T-helper 1 cell treated with Interleukin-12 subunit alpha and Interleukin-12 subunit beta and Interleukin-4 antibody, amounts not matched to agents 30 μg/mL and 1 μg/mL, for 36 hours (primary cell): ENCODE measurements around the gene ZMAT5.

ENCODE experiments used
- H3K27ac Mint-ChIP-seq: one replicate; pipeline ENCODE4 v1.8.0; 2021; ENCODE audit warnings: mild to moderate bottlenecking, mixed read lengths
- H3K27me3 Mint-ChIP-seq: one replicate; pipeline ENCODE4 v1.8.0; 2021; ENCODE audit warnings: low read depth, mixed read lengths
- H3K36me3 Mint-ChIP-seq: one replicate; pipeline ENCODE4 v1.8.0; 2021; ENCODE audit warnings: low read depth, mixed read lengths
- H3K4me1 Mint-ChIP-seq: one replicate; pipeline ENCODE4 v1.8.0; 2021; ENCODE audit warnings: low read depth, mixed read lengths
- H3K4me3 Mint-ChIP-seq: one replicate; pipeline ENCODE4 v1.8.0; 2021; ENCODE audit warnings: mild to moderate bottlenecking, moderate library complexity, mixed read lengths
- H3K9me3 Mint-ChIP-seq: one replicate; pipeline ENCODE4 v1.8.0; 2021; ENCODE audit warnings: mixed read lengths

Gene ZMAT5

GRCh38 chr22:29706486-29706885, 60.3 kb downstream of the ZMAT5 start:
- Mint-ChIP-seq H3K27ac (no peak overlapping the region), H3K4me1 (peaks cover 3% of the 10 kb centered on the region), H3K36me3 (no peaks in the 10 kb centered on the region), H3K4me3 (no peak overlapping the region), H3K27me3 (peaks cover 3% of the 10 kb centered on the region), H3K9me3 (no peaks in the 10 kb centered on the region)

DNA sequence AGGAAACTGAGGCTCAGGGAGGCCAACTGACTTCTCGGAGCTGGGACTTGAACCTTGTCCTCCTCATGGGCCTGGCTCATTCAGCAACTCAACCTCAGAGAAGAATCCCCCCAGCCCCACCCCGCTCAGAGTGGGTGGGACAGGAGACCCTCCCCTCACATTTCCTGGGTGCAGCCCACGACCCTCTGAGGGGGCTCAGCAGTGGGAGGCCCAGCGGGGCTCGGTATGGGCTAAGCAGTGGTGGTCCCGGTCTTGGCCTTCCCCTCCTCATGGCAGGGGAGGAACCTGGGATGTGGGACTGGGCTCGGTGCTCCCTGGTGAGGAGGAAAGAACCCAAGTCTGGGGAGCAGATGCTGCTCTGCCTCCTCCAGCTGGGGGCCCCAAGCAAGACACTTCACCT, 61.2 kb downstream of the ZMAT5 start:
- no peak overlapping the region for H3K4me3 Mint-ChIP-seq
- H3K27ac Mint-ChIP-seq = no peak overlapping the region
- H3K4me1 Mint-ChIP-seq = peaks cover 11% of the 10 kb centered on the region
- H3K9me3 Mint-ChIP-seq = no peaks in the 10 kb centered on the region
- no peaks in the 10 kb centered on the region for H3K36me3 Mint-ChIP-seq
- H3K27me3 Mint-ChIP-seq = peaks cover 3% of the 10 kb centered on the region

DNA sequence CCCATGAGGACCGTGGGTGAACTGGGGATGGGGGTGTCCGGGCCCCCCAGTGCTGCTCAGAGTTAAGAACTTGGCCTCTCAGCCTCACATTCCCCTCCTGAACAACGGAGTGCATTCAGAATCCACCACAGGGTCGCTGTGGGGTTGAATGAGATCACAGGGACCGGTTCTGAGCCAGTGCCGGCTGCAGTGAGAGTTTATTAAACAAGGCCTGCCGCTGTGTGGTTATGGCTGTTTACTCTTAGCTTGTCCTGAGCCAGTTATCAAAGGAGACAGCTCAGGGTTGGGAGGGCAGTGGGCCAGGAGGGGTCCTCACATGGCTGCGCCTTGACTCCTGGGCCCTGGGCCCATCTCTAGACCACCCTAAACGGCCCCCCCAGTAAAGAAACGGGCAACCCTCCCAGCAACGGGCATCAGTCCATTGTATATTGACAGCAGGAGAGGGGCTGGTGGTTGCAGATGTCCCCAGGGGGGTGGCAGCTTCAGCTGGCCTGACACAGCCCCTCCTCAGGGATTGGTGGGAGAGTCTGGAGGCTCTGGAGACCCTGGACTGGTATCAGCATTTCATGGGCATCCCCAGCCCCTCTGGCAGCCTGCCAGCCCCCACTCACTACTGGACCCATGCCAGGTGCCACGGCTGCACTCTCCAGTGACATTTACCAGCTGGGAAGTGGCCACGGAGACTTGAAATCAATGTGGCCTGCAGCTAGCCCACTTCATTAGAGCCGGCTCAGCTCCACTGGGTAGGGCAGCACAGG, 62.1 kb downstream of the ZMAT5 start:
- no peaks in the 10 kb centered on the region for H3K36me3 Mint-ChIP-seq
- H3K9me3 Mint-ChIP-seq = no peaks in the 10 kb centered on the region
- peaks cover 3% of the 10 kb centered on the region for H3K27me3 Mint-ChIP-seq
- no peak overlapping the region for H3K27ac Mint-ChIP-seq
- H3K4me3 Mint-ChIP-seq = no peak overlapping the region
- H3K4me1 Mint-ChIP-seq = peaks cover 16% of the 10 kb centered on the region

- Mint-ChIP-seq H3K27me3 (peaks cover 3% of the 10 kb centered on the region), H3K27ac (no peak overlapping the region), H3K9me3 (no peaks in the 10 kb centered on the region), H3K36me3 (no peaks in the 10 kb centered on the region), H3K4me1 (peaks cover 16% of the 10 kb centered on the region), H3K4me3 (no peak overlapping the region)
Observed at GRCh38 chr22:29703569-29704195, 63.1 kb downstream of the ZMAT5 start.

- peaks cover 3% of the 10 kb centered on the region for H3K27me3 Mint-ChIP-seq
- H3K4me1 Mint-ChIP-seq = peaks cover 16% of the 10 kb centered on the region
- H3K9me3 Mint-ChIP-seq = no peaks in the 10 kb centered on the region
- no peak overlapping the region for H3K4me3 Mint-ChIP-seq
- no peak overlapping the region for H3K27ac Mint-ChIP-seq
- H3K36me3 Mint-ChIP-seq = no peaks in the 10 kb centered on the region
Observed at GRCh38 chr22:29702931-29703501, 63.8 kb downstream of the ZMAT5 start.

DNA sequence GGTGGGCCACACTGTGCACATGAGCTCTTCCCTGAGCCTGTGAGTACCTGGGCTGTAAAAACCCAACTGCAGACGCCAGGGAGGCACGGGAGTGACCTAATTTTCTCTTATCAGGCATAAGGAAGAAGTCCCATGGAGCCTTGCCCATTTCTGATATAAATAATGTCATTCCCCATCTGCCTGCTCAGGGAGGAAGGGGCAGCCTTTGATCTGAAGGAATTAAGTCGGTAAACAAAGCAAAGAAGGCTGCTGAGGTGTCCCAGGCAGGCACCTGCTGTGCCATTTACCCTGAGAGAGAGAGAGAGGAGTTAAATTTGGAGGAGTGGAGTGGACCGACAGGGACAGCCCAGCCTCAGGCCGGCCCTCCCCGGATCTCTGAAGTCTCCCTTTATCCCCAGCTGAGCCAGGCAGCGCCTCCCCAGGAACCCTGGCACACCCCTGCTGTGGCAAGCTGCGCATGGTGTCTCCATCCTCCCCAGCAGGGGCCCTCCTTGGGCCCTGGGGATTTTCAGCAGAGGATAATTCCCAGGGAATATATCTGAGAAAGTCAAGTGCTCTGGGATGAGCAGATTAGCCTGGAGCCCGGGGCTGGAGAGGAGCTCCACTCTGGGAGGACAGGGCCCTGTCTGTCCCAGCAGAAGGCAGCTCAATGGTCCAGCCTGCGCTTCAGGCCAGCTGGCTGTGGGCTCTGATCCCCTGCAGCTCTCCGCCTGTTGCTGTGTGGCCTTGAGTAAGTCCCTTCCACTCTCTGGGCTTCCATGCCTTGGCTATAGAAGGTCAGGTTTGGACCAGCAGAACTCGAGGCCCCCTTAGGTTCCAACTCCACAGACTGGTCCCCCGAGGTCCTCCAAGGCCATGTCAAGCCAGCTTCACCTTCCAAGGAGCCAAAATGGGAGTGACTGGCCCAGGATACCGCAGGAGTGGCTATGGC, 64.5 kb downstream of the ZMAT5 start:
- Mint-ChIP-seq H3K27me3 (peaks cover 3% of the 10 kb centered on the region), H3K9me3 (no peaks in the 10 kb centered on the region), H3K4me3 (no peak overlapping the region), H3K36me3 (no peaks in the 10 kb centered on the region), H3K4me1 (peaks cover 16% of the 10 kb centered on the region), H3K27ac (peak overlapping the region; percentile 41)

- peaks cover 16% of the 10 kb centered on the region for H3K4me1 Mint-ChIP-seq
- no peak overlapping the region for H3K4me3 Mint-ChIP-seq
- peak overlapping the region; percentile 55 for H3K27ac Mint-ChIP-seq
- peaks cover 3% of the 10 kb centered on the region for H3K27me3 Mint-ChIP-seq
- no peaks in the 10 kb centered on the region for H3K9me3 Mint-ChIP-seq
- no peaks in the 10 kb centered on the region for H3K36me3 Mint-ChIP-seq
Observed at GRCh38 chr22:29701155-29701999, 65.4 kb downstream of the ZMAT5 start.

DNA sequence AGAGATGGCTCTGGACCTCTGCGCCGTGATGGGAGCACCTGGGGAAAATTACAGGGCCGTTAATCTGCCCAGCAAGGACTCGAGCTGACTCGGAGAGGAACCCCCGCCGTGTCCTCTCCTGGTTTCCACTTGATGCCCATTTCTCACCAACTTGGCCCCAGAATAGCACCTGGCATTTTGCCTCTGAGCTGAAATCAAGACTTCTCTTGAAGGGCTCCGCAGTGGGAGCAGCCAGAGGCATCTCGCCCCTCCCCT, 66.0 kb downstream of the ZMAT5 start:
- H3K36me3 Mint-ChIP-seq = no peaks in the 10 kb centered on the region
- peaks cover 3% of the 10 kb centered on the region for H3K27me3 Mint-ChIP-seq
- peak overlapping the region; percentile 55 for H3K27ac Mint-ChIP-seq
- H3K9me3 Mint-ChIP-seq = no peaks in the 10 kb centered on the region
- H3K4me3 Mint-ChIP-seq = no peak overlapping the region
- H3K4me1 Mint-ChIP-seq = peaks cover 16% of the 10 kb centered on the region

- Mint-ChIP-seq H3K27ac (no peak overlapping the region), H3K27me3 (peaks cover 3% of the 10 kb centered on the region), H3K9me3 (no peaks in the 10 kb centered on the region), H3K4me3 (no peak overlapping the region), H3K4me1 (peaks cover 16% of the 10 kb centered on the region), H3K36me3 (no peaks in the 10 kb centered on the region)
Observed at GRCh38 chr22:29700206-29700899, 66.5 kb downstream of the ZMAT5 start.

DNA sequence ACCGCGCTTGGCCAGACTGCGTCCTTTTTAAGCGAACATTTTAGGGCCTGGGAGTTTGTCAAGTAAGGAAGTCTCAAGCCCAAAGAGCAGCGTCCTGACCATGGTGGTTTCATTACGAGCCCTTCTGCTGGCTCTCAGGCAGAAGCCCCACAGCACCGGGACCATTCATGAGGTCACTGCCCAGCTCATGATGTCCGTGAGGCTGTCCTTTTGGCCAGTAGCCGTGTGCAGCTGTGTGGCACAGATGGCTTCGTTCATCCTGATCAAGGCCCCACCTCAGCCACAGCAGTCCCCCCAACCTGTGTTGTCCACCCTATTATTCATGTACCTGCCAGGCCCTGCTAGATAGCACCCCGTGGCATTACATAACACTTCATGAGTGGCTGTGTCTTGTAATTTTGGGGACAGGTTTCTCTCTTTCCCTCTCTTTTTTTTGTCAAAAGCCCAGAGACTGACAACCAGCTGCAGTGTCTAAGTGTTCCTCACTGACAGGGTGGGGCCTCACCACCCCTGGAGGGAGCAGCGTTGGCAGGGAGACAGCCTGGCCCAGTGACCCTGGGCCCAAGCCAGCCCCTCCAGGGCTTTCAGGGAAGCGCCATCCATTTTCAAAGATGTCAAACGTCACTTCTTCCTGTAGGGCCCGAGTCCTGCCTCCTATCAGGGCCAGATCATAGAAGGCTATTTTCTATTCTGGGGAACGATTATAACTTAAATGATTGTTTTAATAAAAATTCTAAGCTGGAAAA, 68.8 kb downstream of the ZMAT5 start:
- Mint-ChIP-seq H3K9me3 (no peaks in the 10 kb centered on the region), H3K4me3 (no peak overlapping the region), H3K4me1 (peaks cover 14% of the 10 kb centered on the region), H3K27me3 (peaks cover 3% of the 10 kb centered on the region), H3K27ac (no peak overlapping the region), H3K36me3 (no peaks in the 10 kb centered on the region)

GRCh38 chr22:29695129-29695926, 71.5 kb downstream of the ZMAT5 start:
- Mint-ChIP-seq H3K36me3 (no peaks in the 10 kb centered on the region), H3K9me3 (no peaks in the 10 kb centered on the region), H3K27ac (no peak overlapping the region), H3K27me3 (no peaks in the 10 kb centered on the region), H3K4me3 (no peak overlapping the region), H3K4me1 (peaks cover 3% of the 10 kb centered on the region)

GRCh38 chr22:29693671-29694070, 73.1 kb downstream of the ZMAT5 start:
- Mint-ChIP-seq H3K27ac (no peak overlapping the region), H3K9me3 (no peaks in the 10 kb centered on the region), H3K36me3 (peaks cover 2% of the 10 kb centered on the region)

More at GRCh38 chr22:29693671-29694070, 73.1 kb downstream of the ZMAT5 start:
- no peaks in the 10 kb centered on the region for H3K27me3 Mint-ChIP-seq
- no peak overlapping the region for H3K4me3 Mint-ChIP-seq
- no peaks in the 10 kb centered on the region for H3K4me1 Mint-ChIP-seq
